GM20000 (cell line): ENCODE measurements around the gene WNT5B.

Experiments used
- DNase-seq: peaks from one replicate; pipeline ENCODE4 v3.0.0; 2012; ENCODE audit warnings: low spot score
- TF ChIP-seq, protein P1 (sequence below): IDR thresholded peaks from 2 replicates; pipeline ENCODE4 v1.5.1; 2012; ENCODE audit warnings: mild to moderate bottlenecking, control low read depth; ENCODE audit errors: extremely low read depth, missing control alignments

The WNT5B gene

GRCh38 chr12:1657688-1658087 lies 28.7 kb downstream of the WNT5B start:
- no peak for DNase-seq
- TF ChIP-seq, protein P1, sequence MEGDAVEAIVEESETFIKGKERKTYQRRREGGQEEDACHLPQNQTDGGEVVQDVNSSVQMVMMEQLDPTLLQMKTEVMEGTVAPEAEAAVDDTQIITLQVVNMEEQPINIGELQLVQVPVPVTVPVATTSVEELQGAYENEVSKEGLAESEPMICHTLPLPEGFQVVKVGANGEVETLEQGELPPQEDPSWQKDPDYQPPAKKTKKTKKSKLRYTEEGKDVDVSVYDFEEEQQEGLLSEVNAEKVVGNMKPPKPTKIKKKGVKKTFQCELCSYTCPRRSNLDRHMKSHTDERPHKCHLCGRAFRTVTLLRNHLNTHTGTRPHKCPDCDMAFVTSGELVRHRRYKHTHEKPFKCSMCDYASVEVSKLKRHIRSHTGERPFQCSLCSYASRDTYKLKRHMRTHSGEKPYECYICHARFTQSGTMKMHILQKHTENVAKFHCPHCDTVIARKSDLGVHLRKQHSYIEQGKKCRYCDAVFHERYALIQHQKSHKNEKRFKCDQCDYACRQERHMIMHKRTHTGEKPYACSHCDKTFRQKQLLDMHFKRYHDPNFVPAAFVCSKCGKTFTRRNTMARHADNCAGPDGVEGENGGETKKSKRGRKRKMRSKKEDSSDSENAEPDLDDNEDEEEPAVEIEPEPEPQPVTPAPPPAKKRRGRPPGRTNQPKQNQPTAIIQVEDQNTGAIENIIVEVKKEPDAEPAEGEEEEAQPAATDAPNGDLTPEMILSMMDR = no peak

- TF ChIP-seq, protein P1 = no peak
- peak; percentile 6 for DNase-seq
These were observed 31.5 kb downstream of the WNT5B start for GRCh38 chr12:1660304-1661187.

- TF ChIP-seq, protein P1 = no peak
- DNase-seq = peak; percentile 91
These were observed 32.7 kb downstream of the WNT5B start for GRCh38 chr12:1661553-1662335.

- peak; percentile 30 for DNase-seq
- TF ChIP-seq, protein P1 = no peak
These were observed 33.9 kb downstream of the WNT5B start for GRCh38 chr12:1662761-1663439.

DNA sequence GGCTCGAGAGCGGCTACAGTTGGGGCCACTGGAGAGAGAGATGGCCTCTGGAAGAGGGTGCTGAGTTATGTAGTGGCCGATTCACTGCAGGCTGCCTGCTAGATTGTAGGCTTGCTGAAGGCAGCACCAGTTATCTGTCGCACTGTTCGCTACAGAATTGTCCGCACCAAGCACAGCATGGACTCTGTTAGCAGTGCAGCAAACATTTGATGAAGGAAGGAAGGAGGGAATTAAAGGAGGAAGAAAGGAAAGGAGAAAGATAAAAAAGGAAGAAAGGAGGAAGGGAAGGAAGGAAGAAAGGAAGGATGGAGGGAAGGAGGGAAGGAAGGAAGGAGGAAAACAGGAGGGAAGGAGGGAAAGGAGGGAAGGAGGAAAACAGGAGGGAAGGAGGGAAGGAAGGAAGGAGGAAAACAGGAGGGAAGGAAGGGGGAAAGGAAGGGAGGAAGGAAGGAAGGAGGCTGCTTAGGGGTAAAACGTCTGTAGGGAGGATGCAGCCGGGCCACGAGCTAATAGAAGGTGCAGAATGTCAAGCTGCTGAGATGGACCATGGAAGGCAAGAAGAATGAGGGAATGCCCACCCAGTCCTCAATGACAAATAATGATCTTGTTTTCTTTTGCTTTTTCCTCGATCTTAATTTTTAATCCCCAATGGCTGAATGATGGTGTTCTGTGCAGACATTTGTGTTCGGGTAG lies 34.6 kb downstream of the WNT5B start:
- TF ChIP-seq, protein P1 = no peak
- no peak for DNase-seq

DNA sequence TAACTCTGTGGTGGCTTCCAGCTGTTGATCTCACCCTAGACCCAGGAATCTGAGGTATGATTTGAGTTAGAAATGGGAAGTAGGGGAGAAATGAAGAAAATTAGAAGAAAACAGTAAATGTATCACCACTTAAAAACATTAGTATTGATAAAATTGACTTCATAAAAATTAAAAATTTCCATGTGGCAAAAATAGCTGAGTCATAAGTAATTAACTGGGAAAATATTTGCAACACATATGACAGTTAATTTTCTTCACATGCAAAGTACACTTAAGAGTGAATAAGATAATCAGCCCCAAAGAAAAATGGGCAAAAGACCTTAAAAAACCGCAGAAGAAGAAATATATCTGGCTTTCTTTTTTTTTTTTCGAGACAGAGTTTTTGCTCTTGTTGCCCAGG lies 36.3 kb downstream of the WNT5B start:
- no peak for DNase-seq
- TF ChIP-seq, protein P1 = no peak
